Measurements from ENCODE around the gene IL10RB. TPM values are rescaled to one million over a fixed set of nuclear protein-coding genes. Genes with fewer than 3 reads are reported as not detected.

IL10RB gene
- total and polyA plus RNA-seq, 2 of the 13 experiments (the other 11 are each of a cell fraction or from before 2014, with no cell fraction given), result 17.4 to 18.2 TPM

DNA sequence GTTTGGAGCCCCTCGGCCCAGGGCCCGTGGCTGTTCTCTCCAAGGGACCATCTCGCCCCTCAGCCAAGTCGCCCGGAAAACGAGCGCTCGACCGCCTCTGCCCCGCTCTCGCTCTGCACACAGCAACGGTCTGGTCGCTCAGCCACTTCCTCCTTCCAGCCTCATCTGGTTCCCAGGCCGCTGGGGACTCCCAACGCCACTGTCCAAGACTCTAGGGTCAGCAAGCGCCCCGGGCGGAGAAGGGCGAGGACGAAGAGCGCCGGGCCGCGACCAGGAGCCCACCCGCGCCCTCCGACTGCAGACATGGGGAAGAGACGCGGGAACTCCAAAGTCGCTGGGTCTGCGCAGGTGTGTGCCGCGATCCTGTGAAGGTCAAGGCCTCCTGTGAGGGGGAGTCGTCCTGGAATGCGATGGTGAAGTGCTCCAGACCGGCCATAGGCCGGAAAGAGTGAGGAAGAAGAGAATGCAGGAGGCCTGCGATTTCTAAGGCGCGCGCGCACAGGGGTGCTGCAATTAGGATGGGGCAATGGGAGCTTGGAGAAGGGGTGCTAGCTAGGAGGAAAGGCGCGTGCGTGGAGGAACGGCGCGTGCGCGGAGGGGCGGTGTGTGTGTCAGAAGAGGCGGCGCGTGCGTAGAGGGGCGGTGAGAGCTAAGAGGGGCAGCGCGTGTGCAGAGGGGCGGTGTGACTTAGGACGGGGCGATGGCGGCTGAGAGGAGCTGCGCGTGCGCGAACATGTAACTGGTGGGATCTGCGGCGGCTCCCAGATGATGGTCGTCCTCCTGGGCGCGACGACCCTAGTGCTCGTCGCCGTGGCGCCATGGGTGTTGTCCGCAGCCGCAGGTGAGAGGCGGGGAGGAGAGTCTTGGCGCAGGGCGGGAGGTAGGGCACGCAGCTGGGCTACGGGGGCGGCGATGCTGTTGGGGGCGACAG lies 58.4 kb downstream of the IL10RB start, which contains the start of gene IFNAR1 (continued):
- TF ChIP-seq, protein P1, sequence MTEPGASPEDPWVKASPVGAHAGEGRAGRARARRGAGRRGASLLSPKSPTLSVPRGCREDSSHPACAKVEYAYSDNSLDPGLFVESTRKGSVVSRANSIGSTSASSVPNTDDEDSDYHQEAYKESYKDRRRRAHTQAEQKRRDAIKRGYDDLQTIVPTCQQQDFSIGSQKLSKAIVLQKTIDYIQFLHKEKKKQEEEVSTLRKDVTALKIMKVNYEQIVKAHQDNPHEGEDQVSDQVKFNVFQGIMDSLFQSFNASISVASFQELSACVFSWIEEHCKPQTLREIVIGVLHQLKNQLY (CRISPR knock-in tag; IDR thresholded peaks at IDR 0.05), result peak; percentile 12; the same call in 1 of the 2 replicates
- peak; percentile 60 for TF ChIP-seq ZNF441 (CRISPR knock-in tag; IDR thresholded peaks at IDR 0.05; ENCODE audit: borderline replicate concordance)
- no peak for TF ChIP-seq TBP (CRISPR knock-in tag; IDR thresholded peaks at IDR 0.05)
- peak; percentile 65; the same call in 1 of the 2 replicates for TF ChIP-seq YEATS2 (CRISPR knock-in tag; IDR thresholded peaks at IDR 0.05; ENCODE audit: borderline replicate concordance)
- TF ChIP-seq TCF7L2 (IDR thresholded peaks at IDR 0.05; ENCODE audit: low read depth, low read length), result no peak
- peak; percentile 30; the same call in 1 of the 2 replicates for TF ChIP-seq TMF1 (CRISPR knock-in tag; IDR thresholded peaks at IDR 0.05; ENCODE audit: low read depth)
- TF ChIP-seq, protein P2, sequence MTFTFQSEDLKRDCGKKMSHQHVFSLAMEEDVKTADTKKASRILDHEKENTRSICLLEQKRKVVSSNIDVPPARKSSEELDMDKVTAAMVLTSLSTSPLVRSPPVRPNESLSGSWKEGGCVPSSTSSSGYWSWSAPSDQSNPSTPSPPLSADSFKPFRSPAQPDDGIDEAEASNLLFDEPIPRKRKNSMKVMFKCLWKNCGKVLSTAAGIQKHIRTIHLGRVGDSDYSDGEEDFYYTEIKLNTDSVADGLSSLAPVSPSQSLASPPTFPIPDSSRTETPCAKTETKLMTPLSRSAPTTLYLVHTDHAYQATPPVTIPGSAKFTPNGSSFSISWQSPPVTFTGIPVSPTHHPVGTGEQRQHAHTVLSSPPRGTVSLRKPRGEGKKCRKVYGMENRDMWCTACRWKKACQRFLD (CRISPR knock-in tag; IDR thresholded peaks at IDR 0.05; ENCODE audit: borderline replicate concordance), result peak; percentile 91
- TF ChIP-seq, protein P3, sequence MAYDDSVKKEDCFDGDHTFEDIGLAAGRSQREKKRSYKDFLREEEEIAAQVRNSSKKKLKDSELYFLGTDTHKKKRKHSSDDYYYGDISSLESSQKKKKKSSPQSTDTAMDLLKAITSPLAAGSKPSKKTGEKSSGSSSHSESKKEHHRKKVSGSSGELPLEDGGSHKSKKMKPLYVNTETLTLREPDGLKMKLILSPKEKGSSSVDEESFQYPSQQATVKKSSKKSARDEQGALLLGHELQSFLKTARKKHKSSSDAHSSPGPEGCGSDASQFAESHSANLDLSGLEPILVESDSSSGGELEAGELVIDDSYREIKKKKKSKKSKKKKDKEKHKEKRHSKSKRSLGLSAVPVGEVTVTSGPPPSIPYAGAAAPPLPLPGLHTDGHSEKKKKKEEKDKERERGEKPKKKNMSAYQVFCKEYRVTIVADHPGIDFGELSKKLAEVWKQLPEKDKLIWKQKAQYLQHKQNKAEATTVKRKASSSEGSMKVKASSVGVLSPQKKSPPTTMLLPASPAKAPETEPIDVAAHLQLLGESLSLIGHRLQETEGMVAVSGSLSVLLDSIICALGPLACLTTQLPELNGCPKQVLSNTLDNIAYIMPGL (CRISPR knock-in tag; IDR thresholded peaks at IDR 0.05; ENCODE audit: borderline replicate concordance in 1 of 2, low read depth in 1 of 2), result peak; percentile 28 to 91; a peak in 2 of 4 replicates
- TF ChIP-seq, protein P4, sequence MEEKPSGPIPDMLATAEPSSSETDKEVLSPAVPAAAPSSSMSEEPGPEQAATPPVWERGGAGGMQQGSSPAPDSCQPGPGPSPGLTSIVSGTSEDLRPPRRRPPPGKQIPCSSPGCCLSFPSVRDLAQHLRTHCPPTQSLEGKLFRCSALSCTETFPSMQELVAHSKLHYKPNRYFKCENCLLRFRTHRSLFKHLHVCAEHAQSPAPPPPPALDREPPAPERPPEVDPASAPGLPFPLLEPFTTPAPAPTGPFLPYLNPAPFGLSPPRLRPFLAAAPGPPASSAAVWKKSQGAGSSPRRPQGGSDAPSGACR (CRISPR knock-in tag; IDR thresholded peaks at IDR 0.05), result no peak
- no peak for TF ChIP-seq EED (CRISPR knock-in tag; IDR thresholded peaks at IDR 0.05)
- TF ChIP-seq, protein P5, sequence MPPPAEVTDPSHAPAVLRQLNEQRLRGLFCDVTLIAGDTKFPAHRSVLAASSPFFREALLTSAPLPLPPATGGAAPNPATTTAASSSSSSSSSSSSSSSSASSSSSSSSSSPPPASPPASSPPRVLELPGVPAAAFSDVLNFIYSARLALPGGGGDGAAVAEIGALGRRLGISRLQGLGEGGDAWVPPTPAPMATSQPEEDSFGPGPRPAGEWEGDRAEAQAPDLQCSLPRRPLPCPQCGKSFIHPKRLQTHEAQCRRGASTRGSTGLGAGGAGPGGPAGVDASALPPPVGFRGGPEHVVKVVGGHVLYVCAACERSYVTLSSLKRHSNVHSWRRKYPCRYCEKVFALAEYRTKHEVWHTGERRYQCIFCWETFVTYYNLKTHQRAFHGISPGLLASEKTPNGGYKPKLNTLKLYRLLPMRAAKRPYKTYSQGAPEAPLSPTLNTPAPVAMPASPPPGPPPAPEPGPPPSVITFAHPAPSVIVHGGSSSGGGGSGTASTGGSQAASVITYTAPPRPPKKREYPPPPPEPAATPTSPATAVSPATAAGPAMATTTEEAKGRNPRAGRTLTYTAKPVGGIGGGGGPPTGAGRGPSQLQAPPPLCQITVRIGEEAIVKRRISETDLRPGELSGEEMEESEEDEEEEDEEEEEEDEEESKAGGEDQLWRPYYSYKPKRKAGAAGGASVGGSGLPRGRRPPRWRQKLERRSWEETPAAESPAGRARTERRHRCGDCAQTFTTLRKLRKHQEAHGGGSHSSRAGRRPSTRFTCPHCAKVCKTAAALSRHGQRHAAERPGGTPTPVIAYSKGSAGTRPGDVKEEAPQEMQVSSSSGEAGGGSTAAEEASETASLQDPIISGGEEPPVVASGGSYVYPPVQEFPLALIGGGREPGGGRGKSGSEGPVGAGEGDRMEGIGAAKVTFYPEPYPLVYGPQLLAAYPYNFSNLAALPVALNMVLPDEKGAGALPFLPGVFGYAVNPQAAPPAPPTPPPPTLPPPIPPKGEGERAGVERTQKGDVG (CRISPR knock-in tag; IDR thresholded peaks at IDR 0.05; ENCODE audit: borderline replicate concordance), result no peak; the same call in 1 of the 2 replicates
- TF ChIP-seq, protein P6, sequence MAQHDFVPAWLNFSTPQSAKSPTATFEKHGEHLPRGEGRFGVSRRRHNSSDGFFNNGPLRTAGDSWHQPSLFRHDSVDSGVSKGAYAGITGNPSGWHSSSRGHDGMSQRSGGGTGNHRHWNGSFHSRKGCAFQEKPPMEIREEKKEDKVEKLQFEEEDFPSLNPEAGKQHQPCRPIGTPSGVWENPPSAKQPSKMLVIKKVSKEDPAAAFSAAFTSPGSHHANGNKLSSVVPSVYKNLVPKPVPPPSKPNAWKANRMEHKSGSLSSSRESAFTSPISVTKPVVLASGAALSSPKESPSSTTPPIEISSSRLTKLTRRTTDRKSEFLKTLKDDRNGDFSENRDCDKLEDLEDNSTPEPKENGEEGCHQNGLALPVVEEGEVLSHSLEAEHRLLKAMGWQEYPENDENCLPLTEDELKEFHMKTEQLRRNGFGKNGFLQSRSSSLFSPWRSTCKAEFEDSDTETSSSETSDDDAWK (CRISPR knock-in tag; IDR thresholded peaks at IDR 0.05), result no peak
- peak; percentile 37; the same call in 1 of the 2 replicates for TF ChIP-seq CHCHD3 (CRISPR knock-in tag; IDR thresholded peaks at IDR 0.05)
- TF ChIP-seq, protein P7, sequence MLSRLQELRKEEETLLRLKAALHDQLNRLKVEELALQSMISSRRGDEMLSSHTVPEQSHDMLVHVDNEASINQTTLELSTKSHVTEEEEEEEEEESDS (CRISPR knock-in tag; IDR thresholded peaks at IDR 0.05; ENCODE audit: borderline replicate concordance), result 0 out of 2 replicates have a peak, but pooled peaks have one; percentile 21
- TF ChIP-seq ZNF124 (CRISPR knock-in tag; IDR thresholded peaks at IDR 0.05), result no peak; the same call in 1 of the 2 replicates
- peak; percentile 92; the same call in 1 of the 2 replicates for TF ChIP-seq SNAI1 (CRISPR knock-in tag; IDR thresholded peaks at IDR 0.05; ENCODE audit: borderline replicate concordance)
- 0 out of 2 replicates have a peak, but pooled peaks have one; percentile 11 for TF ChIP-seq ZNF253 (CRISPR knock-in tag; IDR thresholded peaks at IDR 0.05; ENCODE audit: borderline replicate concordance)
